ENCODE measurements around the gene PLA2G15. TPM values are rescaled to one million over a fixed set of nuclear protein-coding genes. Genes with fewer than 3 reads are reported as not detected.
A peak's percentile ranks its signal among the peaks of the same experiment; 100 is the strongest.

PLA2G15 gene
- polyA plus RNA-seq (ENCODE audit: low read depth in 6 of 6) = 1 to 10 TPM in 5 of 6 donors, not detected in 1; 4.3 to 9.8 (median 5.8) TPM

GRCh38 chr16:68244903-68245853 is at the start of gene PLA2G15:
Gene PLA2G15 (plus strand): TSS chr16:68245373. CDS start chr16:68245427, 54 bp downstream.
- peak; percentile 92 for DNase-seq
- peak within 1 kb of the TSS; percentile 98 to 100 (median 98) for H3K4me3 Mint-ChIP-seq
- peaks cover 31 to 41% (median 40%) of the 10 kb centered on the region in 3 donors for H3K4me1 Mint-ChIP-seq
- no peaks in the 10 kb centered on the region for H3K27me3 Mint-ChIP-seq
- H3K27ac Mint-ChIP-seq = peak within 1 kb of the TSS; percentile 42 to 84 (median 70)
- peaks cover 0 to 3% of the 10 kb centered on the region in 2 donors for H3K36me3 Mint-ChIP-seq
- peak; percentile 96 for ATAC-seq (ENCODE audit: low read depth in 2 of 2)
- H3K9me3 Mint-ChIP-seq = no peaks in the 10 kb centered on the region

- Mint-ChIP-seq H3K4me3 (no peak overlapping the region), H3K9me3 (no peaks in the 10 kb centered on the region), H3K27me3 (no peaks in the 10 kb centered on the region), H3K36me3 (no peaks in the 10 kb centered on the region), H3K4me1 (peaks cover 5 to 19% (median 5%) of the 10 kb centered on the region in 3 donors), H3K27ac (no peak overlapping the region)
- ATAC-seq (ENCODE audit: low read depth in 2 of 2) (no peak), DNase-seq (no peak)
Measured at GRCh38 chr16:68197250-68197649, 47.9 kb upstream of the PLA2G15 start.

GRCh38 chr16:68200088-68200783 is 44.9 kb upstream of the PLA2G15 start:
- H3K4me3 Mint-ChIP-seq = no peak overlapping the region
- DNase-seq (no peak), ATAC-seq (ENCODE audit: low read depth in 2 of 2) (no peak)
- no peaks in the 10 kb centered on the region for H3K36me3 Mint-ChIP-seq
- peaks cover 0 to 9% (median 4%) of the 10 kb centered on the region in 3 donors for H3K4me1 Mint-ChIP-seq
- H3K27me3 Mint-ChIP-seq = no peaks in the 10 kb centered on the region
- peak overlapping the region in 4 of 6 donors; percentile 0 to 84 (median 68) for H3K27ac Mint-ChIP-seq
- no peaks in the 10 kb centered on the region for H3K9me3 Mint-ChIP-seq

- no peaks in the 10 kb centered on the region for H3K27me3 Mint-ChIP-seq
- H3K36me3 Mint-ChIP-seq = no peaks in the 10 kb centered on the region
- H3K4me3 Mint-ChIP-seq = no peak overlapping the region
- peaks cover 0 to 9% (median 5%) of the 10 kb centered on the region in 3 donors for H3K4me1 Mint-ChIP-seq
- H3K9me3 Mint-ChIP-seq = no peaks in the 10 kb centered on the region
- DNase-seq (no peak), ATAC-seq (ENCODE audit: low read depth in 2 of 2) (no peak)
- peak overlapping the region in 3 of 6 donors; percentile 21 to 63 (median 47) for H3K27ac Mint-ChIP-seq
Measured at GRCh38 chr16:68202091-68202519, 43.1 kb upstream of the PLA2G15 start.

- H3K36me3 Mint-ChIP-seq = no peaks in the 10 kb centered on the region
- no peak for ATAC-seq (ENCODE audit: low read depth in 2 of 2)
- no peaks in the 10 kb centered on the region for H3K9me3 Mint-ChIP-seq
- H3K27me3 Mint-ChIP-seq = no peaks in the 10 kb centered on the region
- peaks cover 0 to 13% (median 4%) of the 10 kb centered on the region in 3 donors for H3K4me1 Mint-ChIP-seq
- DNase-seq = no peak
- H3K27ac Mint-ChIP-seq = peak overlapping the region in 2 of 6 donors; percentile 4 to 26
- peak overlapping the region in 1 of 8 donors; percentile 5 for H3K4me3 Mint-ChIP-seq
Measured at GRCh38 chr16:68206245-68206644, 38.9 kb upstream of the PLA2G15 start.

GRCh38 chr16:68214726-68215125 is 30.4 kb upstream of the PLA2G15 start:
- H3K27ac Mint-ChIP-seq = peak overlapping the region in 3 of 6 donors; percentile 12 to 60 (median 60)
- peaks cover 0 to 15% of the 10 kb centered on the region in 2 donors for H3K36me3 Mint-ChIP-seq
- H3K9me3 Mint-ChIP-seq = no peaks in the 10 kb centered on the region
- H3K27me3 Mint-ChIP-seq = no peaks in the 10 kb centered on the region
- peaks cover 6 to 17% (median 11%) of the 10 kb centered on the region in 3 donors for H3K4me1 Mint-ChIP-seq
- no peak overlapping the region for H3K4me3 Mint-ChIP-seq
- ATAC-seq (ENCODE audit: low read depth in 2 of 2) (no peak), DNase-seq (no peak)

- no peak overlapping the region for H3K4me3 Mint-ChIP-seq
- peaks cover 6 to 16% (median 11%) of the 10 kb centered on the region in 3 donors for H3K4me1 Mint-ChIP-seq
- no peak for ATAC-seq (ENCODE audit: low read depth in 2 of 2)
- no peaks in the 10 kb centered on the region for H3K27me3 Mint-ChIP-seq
- H3K9me3 Mint-ChIP-seq = no peaks in the 10 kb centered on the region
- no peak for DNase-seq
- peaks cover 0 to 15% of the 10 kb centered on the region in 2 donors for H3K36me3 Mint-ChIP-seq
- peak overlapping the region in 4 of 6 donors; percentile 12 to 60 (median 25) for H3K27ac Mint-ChIP-seq
Measured at GRCh38 chr16:68215302-68215701, 29.9 kb upstream of the PLA2G15 start.

GRCh38 chr16:68216240-68216639 is 28.9 kb upstream of the PLA2G15 start:
- Mint-ChIP-seq H3K36me3 (peaks cover 5 to 19% of the 10 kb centered on the region in 2 donors), H3K4me1 (peaks cover 6 to 16% (median 11%) of the 10 kb centered on the region in 3 donors), H3K4me3 (no peak overlapping the region), H3K27me3 (no peaks in the 10 kb centered on the region), H3K9me3 (no peaks in the 10 kb centered on the region), H3K27ac (peak overlapping the region in 2 of 6 donors; percentile 46 to 60)
- ATAC-seq (ENCODE audit: low read depth in 2 of 2) (no peak), DNase-seq (no peak)

GRCh38 chr16:68217506-68217905 is 27.7 kb upstream of the PLA2G15 start:
- Mint-ChIP-seq H3K27ac (peak overlapping the region in 2 of 6 donors; percentile 14 to 39), H3K27me3 (no peaks in the 10 kb centered on the region), H3K4me1 (peaks cover 6 to 14% (median 8%) of the 10 kb centered on the region in 3 donors), H3K4me3 (no peak overlapping the region), H3K9me3 (no peaks in the 10 kb centered on the region), H3K36me3 (peaks cover 9 to 27% of the 10 kb centered on the region in 2 donors)
- DNase-seq (no peak), ATAC-seq (ENCODE audit: low read depth in 2 of 2) (no peak)

GRCh38 chr16:68219725-68220351 is 25.3 kb upstream of the PLA2G15 start:
- H3K9me3 Mint-ChIP-seq = no peaks in the 10 kb centered on the region
- H3K4me1 Mint-ChIP-seq = peaks cover 6 to 10% (median 8%) of the 10 kb centered on the region in 3 donors
- DNase-seq (no peak), ATAC-seq (ENCODE audit: low read depth in 2 of 2) (no peak)
- H3K27me3 Mint-ChIP-seq = no peaks in the 10 kb centered on the region
- H3K36me3 Mint-ChIP-seq = peaks cover 9 to 32% of the 10 kb centered on the region in 2 donors
- peak overlapping the region in 3 of 6 donors; percentile 75 to 85 (median 76) for H3K27ac Mint-ChIP-seq
- no peak overlapping the region for H3K4me3 Mint-ChIP-seq

GRCh38 chr16:68223072-68223471 is 22.1 kb upstream of the PLA2G15 start:
- Mint-ChIP-seq H3K27me3 (no peaks in the 10 kb centered on the region), H3K4me1 (peaks cover 15 to 30% (median 24%) of the 10 kb centered on the region in 3 donors), H3K27ac (peak overlapping the region in 1 of 6 donors; percentile 9), H3K9me3 (no peaks in the 10 kb centered on the region), H3K4me3 (no peak overlapping the region), H3K36me3 (peaks cover 9 to 16% of the 10 kb centered on the region in 2 donors)
- ATAC-seq (ENCODE audit: low read depth in 2 of 2) (no peak), DNase-seq (no peak)

- ATAC-seq (ENCODE audit: low read depth in 2 of 2) = no peak
- Mint-ChIP-seq H3K27ac (peak overlapping the region in 5 of 6 donors; percentile 56 to 88 (median 68)), H3K4me1 (peaks cover 19 to 38% (median 34%) of the 10 kb centered on the region in 3 donors)
Measured at GRCh38 chr16:68226116-68226515, 19.1 kb upstream of the PLA2G15 start.

More at GRCh38 chr16:68226116-68226515, 19.1 kb upstream of the PLA2G15 start:
- DNase-seq = no peak
- no peaks in the 10 kb centered on the region for H3K9me3 Mint-ChIP-seq
- no peaks in the 10 kb centered on the region for H3K27me3 Mint-ChIP-seq
- peaks cover 5 to 14% of the 10 kb centered on the region in 2 donors for H3K36me3 Mint-ChIP-seq
- peak overlapping the region in 1 of 8 donors; percentile 60 for H3K4me3 Mint-ChIP-seq
